ENCODE measurements around the gene CCNDBP1.
"Not testable (repeated sequence)": the region's sequence is repeated elsewhere in the genome, so short reads cannot be mapped to it uniquely, and the experiment has no call there.

CCNDBP1 gene, protein sequence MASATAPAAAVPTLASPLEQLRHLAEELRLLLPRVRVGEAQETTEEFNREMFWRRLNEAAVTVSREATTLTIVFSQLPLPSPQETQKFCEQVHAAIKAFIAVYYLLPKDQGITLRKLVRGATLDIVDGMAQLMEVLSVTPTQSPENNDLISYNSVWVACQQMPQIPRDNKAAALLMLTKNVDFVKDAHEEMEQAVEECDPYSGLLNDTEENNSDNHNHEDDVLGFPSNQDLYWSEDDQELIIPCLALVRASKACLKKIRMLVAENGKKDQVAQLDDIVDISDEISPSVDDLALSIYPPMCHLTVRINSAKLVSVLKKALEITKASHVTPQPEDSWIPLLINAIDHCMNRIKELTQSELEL

DNA sequence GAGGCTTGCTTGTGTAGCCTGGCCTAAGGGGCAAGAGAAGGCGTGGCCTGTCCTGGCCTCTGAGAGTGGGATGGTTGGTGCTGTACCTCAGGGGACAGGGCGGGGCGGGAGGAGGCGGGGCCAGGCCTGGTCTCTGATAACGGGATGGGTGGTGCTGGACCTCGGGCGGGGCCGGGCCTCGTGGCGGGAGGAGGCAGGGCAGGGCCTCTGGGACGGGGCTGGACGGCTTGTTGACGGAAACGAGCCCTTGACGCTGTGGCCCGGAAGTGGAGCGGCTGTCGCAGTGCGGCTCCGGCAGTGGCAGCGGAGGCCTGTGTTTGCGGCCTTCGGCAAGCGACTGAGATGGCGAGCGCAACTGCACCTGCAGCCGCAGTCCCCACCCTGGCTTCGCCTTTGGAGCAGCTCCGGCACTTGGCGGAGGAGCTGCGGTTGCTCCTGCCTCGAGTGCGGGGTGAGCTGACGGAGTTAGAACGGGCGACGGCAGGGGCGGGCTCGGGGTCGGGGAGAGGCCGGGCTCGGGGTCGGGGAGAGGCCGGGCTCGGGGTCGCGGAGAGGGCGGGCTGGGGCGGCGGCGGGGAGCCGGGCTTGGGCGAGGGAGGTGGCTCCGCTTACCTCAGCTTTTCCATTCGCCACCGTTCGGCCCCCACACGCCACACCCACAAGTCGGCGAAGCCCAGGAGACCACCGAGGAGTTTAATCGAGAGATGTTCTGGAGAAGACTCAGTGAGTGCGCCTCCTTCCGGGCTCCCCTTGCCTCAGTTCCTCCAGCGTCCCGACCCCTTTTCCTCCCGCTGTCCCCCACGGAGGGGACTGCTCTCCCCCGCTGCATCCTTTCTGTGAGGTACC is at the start of gene CCNDBP1:
TSS of gene CCNDBP1 (plus strand) at position 247 of the 846 bp plus-strand sequence. CDS start at position 343, 96 bp downstream.
- peak within 1 kb of the TSS; percentile 63 for H3K4me3 ChIP-seq (ENCODE audit: low read length)
- H3K4me1 ChIP-seq (ENCODE audit: insufficient read depth, low read length) = peaks cover 11% of the 10 kb centered on the region
- no peaks in the 10 kb centered on the region for H3K9me3 ChIP-seq (ENCODE audit: low read length)
- H3K27me3 ChIP-seq (ENCODE audit: insufficient read depth, low read length) = no peaks in the 10 kb centered on the region
- H2AFZ ChIP-seq (ENCODE audit: low read depth, low read length) = peak within 1 kb of the TSS; percentile 58
- H3K36me3 ChIP-seq (ENCODE audit: insufficient read depth, low read length) = peaks cover 17% of the 10 kb centered on the region

DNA sequence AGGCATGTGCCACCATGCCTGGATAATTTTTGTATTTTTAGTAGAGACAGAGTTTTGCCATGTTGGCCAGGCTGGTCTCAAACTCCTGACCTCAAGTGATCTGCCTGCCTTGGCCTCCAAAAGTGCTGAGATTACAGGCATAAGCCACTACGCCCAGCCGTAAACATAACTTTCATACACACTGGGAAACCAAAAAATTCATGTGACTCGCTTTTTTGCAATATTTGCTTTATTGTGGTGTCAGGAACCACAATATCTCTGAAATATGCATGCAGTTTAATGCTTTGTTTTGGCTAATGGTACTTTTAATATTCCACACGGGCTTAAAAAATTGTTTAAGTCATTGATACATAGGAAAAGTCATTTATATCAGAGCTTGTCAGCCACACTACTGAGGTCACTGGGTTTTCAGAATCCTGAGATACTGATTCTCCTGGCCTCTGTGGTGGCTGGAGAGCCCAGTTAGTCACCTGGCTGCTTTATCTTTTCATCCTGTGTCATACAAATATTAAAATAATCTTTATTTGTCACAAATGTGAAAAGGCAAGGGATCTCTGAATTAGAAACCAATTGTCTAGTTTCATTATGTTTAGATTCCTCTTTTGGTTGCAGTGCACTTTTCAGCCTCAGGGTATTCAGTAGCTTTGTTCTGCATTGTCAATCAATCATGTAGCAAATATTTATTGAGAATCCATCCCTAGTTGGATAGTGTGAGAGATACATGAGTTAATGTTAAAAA is 41.8 kb upstream of the CCNDBP1 start:
- no peak overlapping the region for H3K4me3 ChIP-seq (ENCODE audit: low read length)
- no peaks in the 10 kb centered on the region for H3K4me1 ChIP-seq (ENCODE audit: insufficient read depth, low read length)
- H3K27me3 ChIP-seq (ENCODE audit: insufficient read depth, low read length) = no peaks in the 10 kb centered on the region
- H2AFZ ChIP-seq (ENCODE audit: low read depth, low read length) = no peak overlapping the region
- peaks cover 6% of the 10 kb centered on the region for H3K9me3 ChIP-seq (ENCODE audit: low read length)
- peaks cover 27% of the 10 kb centered on the region for H3K36me3 ChIP-seq (ENCODE audit: insufficient read depth, low read length)

- peaks cover 6% of the 10 kb centered on the region for H3K9me3 ChIP-seq (ENCODE audit: low read length)
- peaks cover 23% of the 10 kb centered on the region for H3K36me3 ChIP-seq (ENCODE audit: insufficient read depth, low read length)
- H2AFZ ChIP-seq (ENCODE audit: low read depth, low read length) = no peak overlapping the region
- H3K4me1 ChIP-seq (ENCODE audit: insufficient read depth, low read length) = no peaks in the 10 kb centered on the region
- H3K4me3 ChIP-seq (ENCODE audit: low read length) = no peak overlapping the region
- H3K27me3 ChIP-seq (ENCODE audit: insufficient read depth, low read length) = no peaks in the 10 kb centered on the region
Observed at GRCh38 chr15:43144512-43144911, 40.7 kb upstream of the CCNDBP1 start.

DNA sequence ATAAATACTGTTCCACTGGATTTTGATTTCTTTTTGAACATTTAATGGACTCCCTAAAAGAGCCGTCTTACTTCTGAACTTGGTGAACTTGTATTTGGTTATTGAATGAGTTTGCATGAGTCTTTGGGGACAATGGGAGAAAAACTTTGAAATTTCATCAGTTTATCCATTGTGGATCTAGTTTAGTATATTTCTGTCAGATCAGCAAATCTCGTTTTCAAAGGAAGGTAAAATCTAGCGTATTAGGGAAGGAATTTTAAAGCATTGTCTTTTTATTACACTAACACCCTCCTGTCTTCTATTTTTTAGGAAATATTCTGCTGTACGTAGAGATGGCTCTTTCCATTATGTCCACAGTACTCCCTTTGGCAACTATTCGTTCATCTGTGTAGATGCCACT is 39.0 kb upstream of the CCNDBP1 start:
- Histone ChIP-seq H3K4me1 (ENCODE audit: insufficient read depth, low read length) (no peaks in the 10 kb centered on the region), H3K4me3 (ENCODE audit: low read length) (no peak overlapping the region), H3K27me3 (ENCODE audit: insufficient read depth, low read length) (no peaks in the 10 kb centered on the region), H2AFZ (ENCODE audit: low read depth, low read length) (no peak overlapping the region), H3K9me3 (ENCODE audit: low read length) (no peaks in the 10 kb centered on the region), H3K36me3 (ENCODE audit: insufficient read depth, low read length) (peaks cover 17% of the 10 kb centered on the region)

GRCh38 chr15:43150191-43150929 is 34.8 kb upstream of the CCNDBP1 start:
- Histone ChIP-seq H2AFZ (ENCODE audit: low read depth, low read length) (no peak overlapping the region), H3K9me3 (ENCODE audit: low read length) (no peaks in the 10 kb centered on the region), H3K27me3 (ENCODE audit: insufficient read depth, low read length) (no peaks in the 10 kb centered on the region), H3K4me3 (ENCODE audit: low read length) (no peak overlapping the region), H3K4me1 (ENCODE audit: insufficient read depth, low read length) (no peaks in the 10 kb centered on the region), H3K36me3 (ENCODE audit: insufficient read depth, low read length) (peaks cover 36% of the 10 kb centered on the region)

- Histone ChIP-seq H2AFZ (ENCODE audit: low read depth, low read length) (no peak overlapping the region), H3K36me3 (ENCODE audit: insufficient read depth, low read length) (peaks cover 42% of the 10 kb centered on the region), H3K9me3 (ENCODE audit: low read length) (no peaks in the 10 kb centered on the region), H3K4me1 (ENCODE audit: insufficient read depth, low read length) (no peaks in the 10 kb centered on the region), H3K4me3 (ENCODE audit: low read length) (no peak overlapping the region), H3K27me3 (ENCODE audit: insufficient read depth, low read length) (no peaks in the 10 kb centered on the region)
Observed at GRCh38 chr15:43151688-43152087, 33.5 kb upstream of the CCNDBP1 start.

DNA sequence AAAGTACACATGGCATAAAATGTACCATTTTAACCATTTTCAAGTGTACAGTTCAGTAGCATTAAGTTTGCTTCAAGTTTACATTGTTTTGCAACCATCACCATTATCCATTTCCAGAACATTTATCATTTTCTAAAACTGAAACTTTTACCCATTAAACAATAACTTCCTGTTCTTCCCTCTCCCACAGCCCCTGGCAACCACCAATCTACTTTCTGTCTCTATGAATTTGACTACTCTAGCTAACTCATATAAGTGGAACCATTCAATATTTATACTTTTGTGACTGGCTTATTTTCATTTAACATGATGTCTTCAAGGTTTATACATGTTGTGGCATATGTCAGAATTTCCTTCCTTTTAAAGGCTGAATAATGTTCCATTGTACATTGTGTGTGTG is 31.9 kb upstream of the CCNDBP1 start:
- H3K4me3 ChIP-seq (ENCODE audit: low read length) = no peak overlapping the region
- no peaks in the 10 kb centered on the region for H3K9me3 ChIP-seq (ENCODE audit: low read length)
- H3K36me3 ChIP-seq (ENCODE audit: insufficient read depth, low read length) = peaks cover 44% of the 10 kb centered on the region
- H2AFZ ChIP-seq (ENCODE audit: low read depth, low read length) = no peak overlapping the region
- no peaks in the 10 kb centered on the region for H3K27me3 ChIP-seq (ENCODE audit: insufficient read depth, low read length)
- no peaks in the 10 kb centered on the region for H3K4me1 ChIP-seq (ENCODE audit: insufficient read depth, low read length)

- no peaks in the 10 kb centered on the region for H3K27me3 ChIP-seq (ENCODE audit: insufficient read depth, low read length)
Observed at GRCh38 chr15:43165801-43166325, 19.3 kb upstream of the CCNDBP1 start.

DNA sequence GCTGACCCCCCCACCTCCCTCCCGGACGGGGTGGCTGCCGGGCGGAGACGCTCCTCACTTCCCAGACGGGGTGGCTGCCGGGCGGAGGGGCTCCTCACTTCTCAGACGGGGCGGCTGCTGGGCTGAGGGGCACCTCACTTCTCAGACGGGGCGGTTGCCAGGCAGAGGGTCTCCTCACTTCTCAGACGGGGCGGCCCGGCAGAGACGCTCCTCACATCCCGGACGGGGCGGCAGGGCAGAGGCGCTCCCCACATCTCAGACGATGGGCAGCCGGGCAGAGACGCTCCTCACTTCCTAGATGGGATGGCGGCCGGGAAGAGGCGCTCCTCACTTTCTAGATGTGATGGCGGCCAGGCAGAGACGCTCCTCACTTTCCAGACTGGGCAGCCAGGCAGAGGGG is 17.9 kb upstream of the CCNDBP1 start:
- not testable (repeated sequence) for H3K27me3 ChIP-seq (ENCODE audit: insufficient read depth, low read length); H3K4me1 ChIP-seq (ENCODE audit: insufficient read depth, low read length); H2AFZ ChIP-seq (ENCODE audit: low read depth, low read length); H3K9me3 ChIP-seq (ENCODE audit: low read length); H3K4me3 ChIP-seq (ENCODE audit: low read length)
- H3K36me3 ChIP-seq (ENCODE audit: insufficient read depth, low read length) = peaks cover 19% of the 10 kb centered on the region

More at GRCh38 chr15:43165801-43166325, 19.3 kb upstream of the CCNDBP1 start:
- Histone ChIP-seq H2AFZ (ENCODE audit: low read depth, low read length) (no peak overlapping the region), H3K4me3 (ENCODE audit: low read length) (no peak overlapping the region), H3K4me1 (ENCODE audit: insufficient read depth, low read length) (no peaks in the 10 kb centered on the region), H3K9me3 (ENCODE audit: low read length) (peaks cover 5% of the 10 kb centered on the region), H3K36me3 (ENCODE audit: insufficient read depth, low read length) (peaks cover 23% of the 10 kb centered on the region)

- no peaks in the 10 kb centered on the region for H3K27me3 ChIP-seq (ENCODE audit: insufficient read depth, low read length)
- H3K36me3 ChIP-seq (ENCODE audit: insufficient read depth, low read length) = peaks cover 23% of the 10 kb centered on the region
- peaks cover 5% of the 10 kb centered on the region for H3K9me3 ChIP-seq (ENCODE audit: low read length)
- H3K4me3 ChIP-seq (ENCODE audit: low read length) = no peak overlapping the region
- no peaks in the 10 kb centered on the region for H3K4me1 ChIP-seq (ENCODE audit: insufficient read depth, low read length)
- H2AFZ ChIP-seq (ENCODE audit: low read depth, low read length) = no peak overlapping the region
Observed at GRCh38 chr15:43168192-43169107, 16.8 kb upstream of the CCNDBP1 start.

DNA sequence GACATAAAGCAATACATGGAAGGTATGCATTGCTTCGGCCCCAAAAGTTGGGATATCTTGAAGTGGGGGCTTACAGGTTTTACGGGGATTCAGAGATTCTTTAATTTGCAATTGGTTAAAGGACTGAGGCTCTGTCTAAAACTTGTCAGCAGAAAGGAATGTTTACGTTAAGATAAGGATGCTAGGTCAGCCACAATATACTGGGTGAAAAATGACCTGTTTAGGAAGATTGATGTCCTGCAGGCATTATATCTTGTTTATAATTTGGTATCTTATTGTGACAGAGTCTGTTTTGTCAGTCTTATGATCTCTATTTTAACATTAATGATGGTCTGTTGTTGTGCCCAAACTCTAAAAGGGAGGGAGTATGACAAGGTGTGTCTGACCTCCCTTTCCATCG is 15.3 kb upstream of the CCNDBP1 start:
- H3K4me3 ChIP-seq (ENCODE audit: low read length) = no peak overlapping the region
- peaks cover 27% of the 10 kb centered on the region for H3K36me3 ChIP-seq (ENCODE audit: insufficient read depth, low read length)
- no peaks in the 10 kb centered on the region for H3K27me3 ChIP-seq (ENCODE audit: insufficient read depth, low read length)
- H3K9me3 ChIP-seq (ENCODE audit: low read length) = peaks cover 7% of the 10 kb centered on the region
- no peaks in the 10 kb centered on the region for H3K4me1 ChIP-seq (ENCODE audit: insufficient read depth, low read length)
- H2AFZ ChIP-seq (ENCODE audit: low read depth, low read length) = no peak overlapping the region
